Activated CD8-positive, alpha-beta memory T cell treated with anti-CD3 and anti-CD28 coated beads for 1 hour (primary cell): ENCODE data around the gene ZNF18.

Experiments
- DNase-seq, 2 donors: peaks; one replicate each; pipeline ENCODE4 v3.0.0-alpha.2; 2020; ENCODE audit warnings: low read depth in 1 of 2; ENCODE audit errors: extremely low read depth in 1 of 2

Gene ZNF18

GRCh38 chr17:11997147-11997971, at the start of gene ZNF18:
Gene ZNF18 (minus strand): TSS chr17:11997475. CDS start chr17:11992829, 4,646 bp downstream.
- peak; percentile 87 to 95 for DNase-seq

- DNase-seq = no peak
Observed at GRCh38 chr17:12046786-12047185, 49.5 kb upstream of the ZNF18 start.

- no peak for DNase-seq
Observed at GRCh38 chr17:12043702-12044101, 46.4 kb upstream of the ZNF18 start.

- DNase-seq = no peak
Observed at GRCh38 chr17:12041312-12041711, 44.0 kb upstream of the ZNF18 start.

GRCh38 chr17:12040478-12040877, 43.2 kb upstream of the ZNF18 start:
- no peak for DNase-seq

- DNase-seq = no peak
Observed at GRCh38 chr17:12037970-12038369, 40.7 kb upstream of the ZNF18 start.

- DNase-seq = no peak
Observed at GRCh38 chr17:12035673-12036072, 38.4 kb upstream of the ZNF18 start.

- no peak for DNase-seq
Observed at GRCh38 chr17:12034538-12034937, 37.3 kb upstream of the ZNF18 start.

- DNase-seq = no peak
Observed at GRCh38 chr17:12028611-12029010, 31.3 kb upstream of the ZNF18 start.

- no peak for DNase-seq
Observed at GRCh38 chr17:12027658-12028057, 30.4 kb upstream of the ZNF18 start.

- no peak for DNase-seq
Observed at GRCh38 chr17:12024327-12024726, 27.1 kb upstream of the ZNF18 start.

GRCh38 chr17:12022310-12022709, 25.0 kb upstream of the ZNF18 start:
- no peak for DNase-seq

GRCh38 chr17:12021623-12022140, 24.4 kb upstream of the ZNF18 start:
- no peak for DNase-seq

GRCh38 chr17:12020642-12021622, 23.7 kb upstream of the ZNF18 start, which contains the start of gene MAP2K4:
Gene MAP2K4 (plus strand): TSS chr17:12020877. CDS start chr17:12020887, 10 bp downstream.
- peak; percentile 76 to 95 for DNase-seq

- DNase-seq = no peak
Observed at GRCh38 chr17:12007466-12007865, 10.2 kb upstream of the ZNF18 start.

- DNase-seq = no peak
Observed at GRCh38 chr17:11999696-12000095, 2.4 kb upstream of the ZNF18 start.

GRCh38 chr17:11997972-11998233, 628 bp upstream of the ZNF18 start:
- DNase-seq = no peak

GRCh38 chr17:11996722-11997146, 541 bp downstream of the ZNF18 start:
- no peak for DNase-seq

GRCh38 chr17:11991461-11991860, 5.8 kb downstream of the ZNF18 start:
- DNase-seq = no peak

GRCh38 chr17:11990363-11990983, 6.8 kb downstream of the ZNF18 start:
- DNase-seq = no peak

- no peak for DNase-seq
Observed at GRCh38 chr17:11986942-11987329, 10.3 kb downstream of the ZNF18 start.
